Measurements from ENCODE around the gene CPNE7.

DNA sequence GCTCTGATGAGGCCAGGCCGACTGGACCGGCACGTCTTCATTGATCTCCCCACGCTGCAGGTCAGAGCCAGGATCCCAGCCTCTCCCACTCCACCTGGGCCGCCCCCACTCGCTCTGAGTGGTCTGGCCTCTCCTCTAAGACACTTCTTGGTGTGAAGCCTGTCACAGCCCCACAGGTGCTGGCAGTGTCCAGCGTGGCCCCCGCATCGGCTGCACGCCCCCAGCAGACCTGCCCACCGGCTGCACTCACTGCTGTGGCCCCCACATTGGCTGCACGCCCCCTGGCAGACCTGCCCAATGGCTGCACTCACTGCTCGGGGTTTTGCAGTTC is 30.9 kb upstream of the CPNE7 start:
- TF ChIP-seq POLR2A (IDR thresholded peaks at IDR 0.05) (no peak), POLR2AphosphoS5 (IDR thresholded peaks at IDR 0.05) (no peak), EP300 (IDR thresholded peaks at IDR 0.05) (no peak)
- TF ChIP-seq, protein P1, sequence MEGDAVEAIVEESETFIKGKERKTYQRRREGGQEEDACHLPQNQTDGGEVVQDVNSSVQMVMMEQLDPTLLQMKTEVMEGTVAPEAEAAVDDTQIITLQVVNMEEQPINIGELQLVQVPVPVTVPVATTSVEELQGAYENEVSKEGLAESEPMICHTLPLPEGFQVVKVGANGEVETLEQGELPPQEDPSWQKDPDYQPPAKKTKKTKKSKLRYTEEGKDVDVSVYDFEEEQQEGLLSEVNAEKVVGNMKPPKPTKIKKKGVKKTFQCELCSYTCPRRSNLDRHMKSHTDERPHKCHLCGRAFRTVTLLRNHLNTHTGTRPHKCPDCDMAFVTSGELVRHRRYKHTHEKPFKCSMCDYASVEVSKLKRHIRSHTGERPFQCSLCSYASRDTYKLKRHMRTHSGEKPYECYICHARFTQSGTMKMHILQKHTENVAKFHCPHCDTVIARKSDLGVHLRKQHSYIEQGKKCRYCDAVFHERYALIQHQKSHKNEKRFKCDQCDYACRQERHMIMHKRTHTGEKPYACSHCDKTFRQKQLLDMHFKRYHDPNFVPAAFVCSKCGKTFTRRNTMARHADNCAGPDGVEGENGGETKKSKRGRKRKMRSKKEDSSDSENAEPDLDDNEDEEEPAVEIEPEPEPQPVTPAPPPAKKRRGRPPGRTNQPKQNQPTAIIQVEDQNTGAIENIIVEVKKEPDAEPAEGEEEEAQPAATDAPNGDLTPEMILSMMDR (IDR thresholded peaks at IDR 0.05): no peak
